AG09309 (cell line): Measurements from ENCODE around the gene PPDPF.

Experiments
- DNase-seq: peaks from one replicate; pipeline ENCODE4 v3.0.0-alpha.2; 2010; ENCODE audit warnings: low read depth
- H3K4me3 ChIP-seq: 2 replicates; pipeline ENCODE4 v1.5.1; 2011; ENCODE audit warnings: mild to moderate bottlenecking, low read depth, low read length, moderate library complexity; ENCODE audit not compliant: control insufficient read depth
- TF ChIP-seq, protein P1 (sequence below): IDR thresholded peaks from 2 replicates; pipeline ENCODE4 v1.5.1; 2011; ENCODE audit warnings: mild to moderate bottlenecking, low read depth, low read length, inconsistent platforms; ENCODE audit not compliant: insufficient read depth, control insufficient read depth; ENCODE audit errors: missing control alignments

The PPDPF gene

DNA sequence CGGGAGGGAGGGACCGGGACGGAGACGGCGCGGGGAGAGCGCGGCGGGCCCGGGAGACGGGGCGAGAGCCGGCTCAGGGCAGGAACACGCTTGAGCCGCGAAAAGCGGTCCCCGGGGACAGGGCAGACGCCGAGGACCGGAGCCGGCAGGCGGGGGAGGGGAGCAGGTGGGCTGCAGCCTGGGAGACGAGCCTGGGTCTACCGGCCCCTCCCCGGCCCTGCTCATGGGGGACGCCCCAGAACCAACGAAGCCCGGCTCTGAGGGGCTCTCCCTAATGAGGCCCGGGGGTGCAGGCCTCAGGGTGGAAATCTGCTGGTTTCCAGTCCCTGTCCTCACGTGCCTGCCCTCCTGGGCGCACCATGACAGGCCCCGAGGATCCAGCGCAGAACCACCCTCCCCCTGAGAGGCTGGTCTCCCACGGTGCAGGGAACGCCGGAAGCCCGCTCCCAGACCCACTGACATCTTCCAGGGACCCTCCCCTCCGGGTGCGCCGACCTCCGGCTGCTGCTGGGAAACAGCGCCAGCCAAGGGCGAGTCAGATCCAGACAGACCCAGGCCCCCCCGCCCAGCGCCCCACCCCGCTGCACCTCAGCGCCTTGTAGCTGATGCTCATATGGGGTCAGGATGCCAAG, 21.1 kb upstream of the PPDPF start:
- TF ChIP-seq, protein P1, sequence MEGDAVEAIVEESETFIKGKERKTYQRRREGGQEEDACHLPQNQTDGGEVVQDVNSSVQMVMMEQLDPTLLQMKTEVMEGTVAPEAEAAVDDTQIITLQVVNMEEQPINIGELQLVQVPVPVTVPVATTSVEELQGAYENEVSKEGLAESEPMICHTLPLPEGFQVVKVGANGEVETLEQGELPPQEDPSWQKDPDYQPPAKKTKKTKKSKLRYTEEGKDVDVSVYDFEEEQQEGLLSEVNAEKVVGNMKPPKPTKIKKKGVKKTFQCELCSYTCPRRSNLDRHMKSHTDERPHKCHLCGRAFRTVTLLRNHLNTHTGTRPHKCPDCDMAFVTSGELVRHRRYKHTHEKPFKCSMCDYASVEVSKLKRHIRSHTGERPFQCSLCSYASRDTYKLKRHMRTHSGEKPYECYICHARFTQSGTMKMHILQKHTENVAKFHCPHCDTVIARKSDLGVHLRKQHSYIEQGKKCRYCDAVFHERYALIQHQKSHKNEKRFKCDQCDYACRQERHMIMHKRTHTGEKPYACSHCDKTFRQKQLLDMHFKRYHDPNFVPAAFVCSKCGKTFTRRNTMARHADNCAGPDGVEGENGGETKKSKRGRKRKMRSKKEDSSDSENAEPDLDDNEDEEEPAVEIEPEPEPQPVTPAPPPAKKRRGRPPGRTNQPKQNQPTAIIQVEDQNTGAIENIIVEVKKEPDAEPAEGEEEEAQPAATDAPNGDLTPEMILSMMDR = no peak
- no peak for DNase-seq
- H3K4me3 ChIP-seq = no peak overlapping the region; the same call in 1 of the 2 replicates

DNA sequence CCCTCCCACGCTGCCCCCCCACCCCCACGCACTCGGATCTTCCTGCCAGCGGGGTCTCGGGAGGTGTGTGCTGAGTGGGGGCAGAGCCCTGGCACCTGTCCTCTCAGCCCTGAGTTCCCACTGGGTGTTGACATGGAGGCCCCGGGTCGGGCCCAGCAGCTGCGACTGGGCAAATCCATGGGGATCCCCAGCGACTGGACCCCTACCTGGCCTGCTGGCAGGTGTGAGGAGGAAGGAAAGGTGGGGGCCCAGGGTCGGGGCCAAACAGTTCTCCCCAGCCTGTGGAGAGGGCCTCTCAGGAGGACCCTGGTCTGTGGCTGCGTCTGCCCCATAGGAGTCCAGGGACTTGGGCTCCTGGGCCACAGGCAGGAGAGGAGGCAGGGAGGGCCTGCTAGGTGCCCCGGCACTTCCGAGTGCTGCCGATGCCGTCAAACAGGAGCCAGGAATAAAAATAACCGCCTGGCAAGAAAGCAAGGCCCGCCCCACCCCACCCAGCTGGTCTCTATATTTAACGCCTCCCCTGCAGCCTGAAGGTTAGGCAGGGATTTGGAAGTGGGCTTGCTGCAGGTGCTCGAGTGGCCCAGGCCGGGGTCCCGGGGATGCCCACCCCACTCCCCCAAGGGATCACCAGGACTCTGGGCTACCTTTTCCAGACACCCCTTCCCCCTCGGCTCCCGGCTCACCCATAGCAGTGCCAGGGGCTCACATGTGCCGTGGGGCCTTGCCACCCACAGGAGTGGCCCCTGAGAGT, 20.2 kb upstream of the PPDPF start:
- TF ChIP-seq, protein P1 = no peak
- no peak for DNase-seq
- no peak overlapping the region for H3K4me3 ChIP-seq

- TF ChIP-seq, protein P1 = no peak
- DNase-seq = no peak
Measured at GRCh38 chr20:63500902-63501817, 19.4 kb upstream of the PPDPF start.

DNA sequence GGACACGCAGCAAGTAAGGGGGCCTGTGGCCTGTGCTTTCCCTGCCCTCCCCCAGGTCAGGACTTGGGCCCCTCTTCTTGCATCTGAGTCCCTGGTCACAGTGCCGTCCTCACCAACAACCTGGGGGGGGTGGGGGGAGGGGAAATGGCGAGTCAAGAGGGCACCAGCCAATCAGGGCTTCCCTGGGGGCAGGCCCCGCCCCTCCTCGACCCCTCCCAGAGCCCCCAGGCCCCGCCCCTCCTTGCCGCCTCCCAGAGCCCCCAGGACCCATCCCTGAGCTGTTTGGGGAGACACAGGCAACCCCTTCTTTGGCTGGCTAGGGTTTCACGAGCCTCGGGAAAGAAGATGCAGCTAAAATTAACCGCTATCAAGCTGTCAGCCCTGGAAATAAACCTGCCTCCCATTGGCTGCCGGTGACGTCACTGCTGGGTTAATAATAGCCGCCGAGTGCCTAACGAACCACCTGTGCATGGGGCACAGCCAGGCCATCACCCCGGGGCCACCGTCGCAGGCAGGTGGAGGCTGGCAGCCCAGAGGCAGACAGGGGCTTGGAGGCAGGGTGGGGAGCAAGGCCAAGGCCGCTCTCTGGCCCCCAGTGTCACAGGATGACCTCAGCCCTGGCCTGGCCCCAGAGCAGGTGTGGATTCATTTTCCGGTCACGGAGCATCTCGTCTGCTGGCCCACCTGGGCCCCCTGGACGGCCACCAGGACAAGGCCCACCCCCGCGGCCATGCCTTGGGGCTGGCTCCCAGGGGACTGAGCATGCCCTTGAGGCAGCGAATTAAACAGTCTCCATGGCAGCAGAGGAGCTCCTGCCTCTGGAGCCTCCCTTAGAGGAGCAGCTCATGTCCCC, 18.5 kb upstream of the PPDPF start:
- no peak overlapping the region for H3K4me3 ChIP-seq
- no peak for DNase-seq
- TF ChIP-seq, protein P1 = no peak

More at GRCh38 chr20:63500902-63501817, 19.4 kb upstream of the PPDPF start:
- H3K4me3 ChIP-seq = no peak overlapping the region

DNA sequence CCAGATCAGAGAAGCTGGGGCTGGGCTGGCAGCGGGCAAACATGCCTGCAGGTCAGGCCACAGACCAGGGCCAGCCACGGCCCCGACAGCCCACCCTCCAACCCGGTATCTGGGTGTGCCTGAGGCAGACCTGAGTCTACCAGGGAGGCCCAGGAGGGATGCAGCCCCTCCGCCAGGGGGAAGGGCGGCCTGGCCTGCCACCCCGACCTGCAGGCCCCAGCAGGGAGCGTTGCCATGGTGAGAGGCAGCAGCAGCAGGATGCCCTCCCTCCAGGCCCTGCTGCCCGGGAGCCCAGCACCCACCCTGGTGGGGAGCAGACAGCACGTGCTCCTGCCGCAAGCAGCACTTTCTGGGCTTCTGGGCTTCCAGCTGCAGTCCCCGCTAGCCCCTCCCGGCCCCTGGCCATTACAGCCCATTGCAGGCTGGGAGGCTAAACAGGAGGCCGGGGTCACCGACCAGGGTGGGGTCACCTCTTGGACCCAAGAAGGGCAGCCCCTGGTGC, 17.8 kb upstream of the PPDPF start:
- DNase-seq = no peak
- no peak overlapping the region for H3K4me3 ChIP-seq
- TF ChIP-seq, protein P1 = no peak

DNA sequence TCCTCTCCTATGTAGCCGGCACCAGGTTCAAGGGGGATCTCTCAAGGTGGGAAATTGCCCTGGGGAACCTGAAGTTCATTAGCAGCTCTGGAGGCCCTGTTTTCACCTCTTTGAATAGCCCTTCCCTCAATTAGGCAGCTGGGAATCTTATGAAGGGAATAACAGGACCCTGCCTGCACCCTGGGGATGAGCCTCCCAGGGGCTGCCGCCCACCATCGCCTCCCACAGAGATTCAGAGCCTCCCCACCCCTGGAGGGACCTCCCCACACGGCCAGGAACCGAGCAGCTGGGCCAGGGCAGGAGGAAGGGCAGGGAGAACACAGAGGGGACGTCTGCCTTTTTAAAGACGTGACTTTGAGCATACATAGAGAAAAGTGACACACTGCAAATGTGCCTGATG, 17.0 kb upstream of the PPDPF start:
- H3K4me3 ChIP-seq = no peak overlapping the region
- TF ChIP-seq, protein P1 = no peak
- no peak for DNase-seq
